ENCODE data around the gene ATAD5. TPM values are rescaled to one million over a fixed set of nuclear protein-coding genes. Genes with fewer than 3 reads are reported as not detected.
"Not testable (repeated sequence)": the region's sequence is repeated elsewhere in the genome, so short reads cannot be mapped to it uniquely, and the experiment has no call there.

The ATAD5 gene
- total RNA-seq, 6 experiments from 2014 or later: 2.2 to 4.7 (median 4.0) TPM

DNA sequence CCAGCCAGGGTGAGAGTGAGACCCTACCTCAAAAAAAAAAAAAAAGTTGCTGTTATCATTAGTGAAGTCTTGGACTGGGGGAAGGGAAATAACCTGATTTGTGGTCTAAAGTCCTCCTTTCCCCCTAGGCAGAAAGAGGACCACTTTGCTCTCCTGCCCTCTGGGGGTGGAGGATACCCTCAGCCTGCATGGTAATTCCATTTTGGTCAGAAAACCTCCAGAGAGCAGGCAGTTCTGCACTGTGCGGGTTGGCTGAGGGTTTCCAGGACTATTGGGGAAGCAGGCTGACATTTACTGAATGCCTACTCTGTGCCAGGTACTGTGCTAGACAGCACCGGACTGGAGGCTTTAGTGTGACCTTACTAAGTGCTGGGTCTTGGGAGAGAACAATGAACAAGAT lies 92.6 kb downstream of the ATAD5 start:
- H3K36me3 Mint-ChIP-seq (ENCODE audit: low read depth): no peaks in the 10 kb centered on the region; the same call in 1 of the 2 replicates
- H3K4me1 Mint-ChIP-seq (ENCODE audit: low read depth): peaks cover 22% of the 10 kb centered on the region
- H3K4me3 Mint-ChIP-seq: no peak overlapping the region
- no peak overlapping the region for H3K27ac Mint-ChIP-seq
- H3K27me3 Mint-ChIP-seq (ENCODE audit: insufficient read depth): peaks cover 42% of the 10 kb centered on the region
- no peaks in the 10 kb centered on the region for H3K9me3 Mint-ChIP-seq
- no peak for TF ChIP-seq CTCF (IDR thresholded peaks at IDR 0.05)
- no peak for DNase-seq

DNA sequence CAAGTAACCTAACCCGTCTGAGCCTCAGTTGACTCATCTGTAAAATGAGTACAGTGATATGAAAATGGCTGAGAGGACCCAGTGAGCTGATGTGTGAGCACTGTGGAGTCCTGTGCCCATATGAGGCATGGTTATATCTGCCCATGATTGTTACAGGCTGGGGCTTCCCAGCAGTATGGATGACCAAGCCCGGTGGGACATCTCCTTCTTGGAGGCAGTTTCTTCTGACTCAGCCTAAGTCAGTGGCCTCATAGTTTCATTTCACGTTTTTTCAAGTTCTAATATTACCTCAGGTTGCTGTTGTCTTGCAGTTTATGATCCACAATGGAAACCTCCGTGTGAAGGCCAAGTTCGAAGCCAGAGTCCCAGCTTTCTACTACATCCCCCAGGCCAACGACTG lies 94.8 kb downstream of the ATAD5 start:
- no peak for DNase-seq
- H3K27ac Mint-ChIP-seq: no peak overlapping the region

DNA sequence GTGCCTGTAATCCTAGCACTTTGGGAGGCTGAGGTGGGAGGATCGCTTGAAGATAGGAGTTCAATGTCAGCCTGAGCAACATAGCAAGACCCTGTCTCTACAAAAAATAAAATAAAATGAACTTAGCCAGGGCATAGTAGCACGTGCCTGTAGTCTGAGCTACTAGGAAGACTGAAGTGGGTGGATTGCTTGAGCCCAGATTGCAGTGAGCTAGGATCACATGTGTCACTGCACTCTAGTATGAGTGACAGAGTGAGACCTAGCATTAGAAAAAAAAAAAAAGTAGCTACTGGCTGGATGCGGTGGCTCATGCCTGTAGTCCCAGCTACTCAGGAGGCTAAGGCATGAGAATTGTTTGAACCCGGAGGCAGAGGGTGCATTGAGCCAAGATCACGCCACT lies 96.0 kb downstream of the ATAD5 start:
- H3K27me3 Mint-ChIP-seq (ENCODE audit: insufficient read depth): peaks cover 34% of the 10 kb centered on the region
- no peak for DNase-seq
- H3K9me3 Mint-ChIP-seq: no peaks in the 10 kb centered on the region
- no peak overlapping the region for H3K4me3 Mint-ChIP-seq
- no peak overlapping the region for H3K27ac Mint-ChIP-seq
- no peak for TF ChIP-seq CTCF (IDR thresholded peaks at IDR 0.05)
- H3K4me1 Mint-ChIP-seq (ENCODE audit: low read depth): peaks cover 3% of the 10 kb centered on the region
- H3K36me3 Mint-ChIP-seq (ENCODE audit: low read depth): no peaks in the 10 kb centered on the region

More for the DNA sequence above, 94.8 kb downstream of the ATAD5 start:
- no peak for TF ChIP-seq CTCF (IDR thresholded peaks at IDR 0.05)
- H3K9me3 Mint-ChIP-seq: no peaks in the 10 kb centered on the region
- H3K4me3 Mint-ChIP-seq: no peak overlapping the region
- peaks cover 38% of the 10 kb centered on the region for H3K27me3 Mint-ChIP-seq (ENCODE audit: insufficient read depth)
- no peaks in the 10 kb centered on the region for H3K36me3 Mint-ChIP-seq (ENCODE audit: low read depth)
- H3K4me1 Mint-ChIP-seq (ENCODE audit: low read depth): peaks cover 6% of the 10 kb centered on the region

GRCh38 chr17:30928584-30928983 lies 96.8 kb downstream of the ATAD5 start:
- H3K27me3 Mint-ChIP-seq (ENCODE audit: insufficient read depth): peaks cover 29% of the 10 kb centered on the region

GRCh38 chr17:30929081-30929633 lies 97.4 kb downstream of the ATAD5 start:
- Mint-ChIP-seq H3K9me3 (no peaks in the 10 kb centered on the region), H3K27ac (no peak overlapping the region), H3K4me3 (no peak overlapping the region), H3K4me1 (ENCODE audit: low read depth) (no peaks in the 10 kb centered on the region), H3K36me3 (ENCODE audit: low read depth) (no peaks in the 10 kb centered on the region), H3K27me3 (ENCODE audit: insufficient read depth) (peaks cover 28% of the 10 kb centered on the region)
- DNase-seq: no peak
- TF ChIP-seq CTCF (IDR thresholded peaks at IDR 0.05): no peak

More at GRCh38 chr17:30928584-30928983, 96.8 kb downstream of the ATAD5 start:
- no peaks in the 10 kb centered on the region for H3K36me3 Mint-ChIP-seq (ENCODE audit: low read depth)
- H3K27ac Mint-ChIP-seq: no peak overlapping the region
- no peak for DNase-seq
- H3K9me3 Mint-ChIP-seq: no peaks in the 10 kb centered on the region
- H3K4me1 Mint-ChIP-seq (ENCODE audit: low read depth): no peaks in the 10 kb centered on the region
- TF ChIP-seq CTCF (IDR thresholded peaks at IDR 0.05): no peak
- no peak overlapping the region for H3K4me3 Mint-ChIP-seq

DNA sequence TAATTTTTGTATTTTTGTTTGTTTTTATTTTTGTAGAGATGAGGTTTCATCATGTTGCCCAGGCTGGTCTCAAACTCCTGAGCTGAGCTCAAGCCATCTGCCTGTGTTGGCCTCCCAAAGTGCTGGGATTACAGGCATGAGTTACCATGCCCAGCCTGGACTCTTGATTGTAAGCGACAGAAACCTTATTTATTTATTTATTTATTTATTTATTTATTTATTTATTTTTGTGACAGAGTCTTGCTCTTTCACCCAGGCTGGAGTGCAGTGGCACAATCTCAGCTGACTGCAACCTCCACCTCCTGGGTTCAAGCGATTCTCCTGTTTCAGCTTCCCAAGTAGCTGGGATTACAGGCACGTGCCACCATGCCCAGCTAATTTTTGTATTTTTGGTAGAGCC lies 98.1 kb downstream of the ATAD5 start:
- H3K4me1 Mint-ChIP-seq (ENCODE audit: low read depth); H3K9me3 Mint-ChIP-seq; H3K36me3 Mint-ChIP-seq (ENCODE audit: low read depth); H3K27ac Mint-ChIP-seq; H3K4me3 Mint-ChIP-seq; DNase-seq: not testable (repeated sequence)
- peaks cover 28% of the 10 kb centered on the region for H3K27me3 Mint-ChIP-seq (ENCODE audit: insufficient read depth)
